ENCODE measurements around the gene TBC1D20.

- no peak for TF ChIP-seq CTCF (IDR thresholded peaks at IDR 0.05)
- TF ChIP-seq POLR2A (IDR thresholded peaks at IDR 0.05): no peak
Measured at GRCh38 chr20:428658-429200, 33.6 kb downstream of the TBC1D20 start.

All from vagina (tissue), 2 donors.